ENCODE results near the gene OR51B4. TPM values are rescaled to one million over a fixed set of nuclear protein-coding genes. Genes with fewer than 3 reads are reported as not detected.

OR51B4 gene
- total RNA-seq, 1 donor from 2014 or later = not detected

DNA sequence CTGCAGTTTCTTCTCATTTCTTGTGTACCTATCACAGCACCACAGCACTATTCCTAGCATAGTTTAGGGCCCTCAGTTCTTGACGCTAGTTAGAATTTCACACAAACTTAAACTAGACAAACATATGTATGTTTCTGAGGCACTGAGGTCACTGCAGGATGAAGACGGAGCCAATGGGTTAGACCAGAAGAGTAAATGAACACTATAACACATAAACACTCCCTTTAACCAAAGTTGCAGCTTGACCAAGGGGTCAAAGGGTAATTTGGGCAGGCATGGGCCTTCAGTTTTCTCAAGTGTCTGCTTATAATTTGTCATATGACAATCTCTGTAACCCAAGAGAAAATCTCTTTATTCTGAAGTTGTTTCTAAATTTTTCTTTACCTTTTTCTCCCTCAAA is 19.1 kb downstream of the OR51B4 start:
- no peaks in the 10 kb centered on the region for H3K36me3 ChIP-seq
- no peaks in the 10 kb centered on the region for H3K9me3 ChIP-seq (replicated peaks)
- TF ChIP-seq, protein P1, sequence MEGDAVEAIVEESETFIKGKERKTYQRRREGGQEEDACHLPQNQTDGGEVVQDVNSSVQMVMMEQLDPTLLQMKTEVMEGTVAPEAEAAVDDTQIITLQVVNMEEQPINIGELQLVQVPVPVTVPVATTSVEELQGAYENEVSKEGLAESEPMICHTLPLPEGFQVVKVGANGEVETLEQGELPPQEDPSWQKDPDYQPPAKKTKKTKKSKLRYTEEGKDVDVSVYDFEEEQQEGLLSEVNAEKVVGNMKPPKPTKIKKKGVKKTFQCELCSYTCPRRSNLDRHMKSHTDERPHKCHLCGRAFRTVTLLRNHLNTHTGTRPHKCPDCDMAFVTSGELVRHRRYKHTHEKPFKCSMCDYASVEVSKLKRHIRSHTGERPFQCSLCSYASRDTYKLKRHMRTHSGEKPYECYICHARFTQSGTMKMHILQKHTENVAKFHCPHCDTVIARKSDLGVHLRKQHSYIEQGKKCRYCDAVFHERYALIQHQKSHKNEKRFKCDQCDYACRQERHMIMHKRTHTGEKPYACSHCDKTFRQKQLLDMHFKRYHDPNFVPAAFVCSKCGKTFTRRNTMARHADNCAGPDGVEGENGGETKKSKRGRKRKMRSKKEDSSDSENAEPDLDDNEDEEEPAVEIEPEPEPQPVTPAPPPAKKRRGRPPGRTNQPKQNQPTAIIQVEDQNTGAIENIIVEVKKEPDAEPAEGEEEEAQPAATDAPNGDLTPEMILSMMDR (IDR thresholded peaks at IDR 0.05; ENCODE audit: borderline replicate concordance) = no peak
- no peaks in the 10 kb centered on the region for H3K4me1 ChIP-seq
- no peaks in the 10 kb centered on the region for H3K27me3 ChIP-seq (ENCODE audit: low read depth)
- no peak overlapping the region for H3K27ac ChIP-seq (replicated peaks)
- intact Hi-C loops (cut with micrococcal nuclease) = no loop called here
- no peak overlapping the region for H3K4me3 ChIP-seq
- DNase-seq = no peak

DNA sequence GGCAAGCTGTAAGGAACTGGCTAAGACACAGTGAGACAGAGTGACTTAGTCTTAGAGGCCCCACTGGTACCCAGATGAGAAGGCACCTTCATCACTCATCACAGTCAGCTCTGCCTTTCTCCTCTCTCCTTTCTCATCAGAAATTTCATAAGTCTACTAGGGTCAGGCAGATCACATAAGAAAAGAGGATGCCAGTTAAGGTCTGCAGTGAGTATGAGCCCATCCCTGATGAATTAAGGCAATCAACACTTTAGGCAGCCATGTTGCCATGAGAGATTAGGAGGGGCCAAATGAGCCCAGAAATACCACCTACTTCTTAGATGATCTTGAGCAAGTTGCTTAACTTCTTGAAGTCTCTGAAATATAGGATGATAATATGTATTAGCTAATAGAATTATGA is 20.1 kb downstream of the OR51B4 start:
- intact Hi-C loops (cut with micrococcal nuclease) = no loop called here
- no peaks in the 10 kb centered on the region for H3K4me1 ChIP-seq
- TF ChIP-seq, protein P1 (IDR thresholded peaks at IDR 0.05; ENCODE audit: borderline replicate concordance) = no peak

DNA sequence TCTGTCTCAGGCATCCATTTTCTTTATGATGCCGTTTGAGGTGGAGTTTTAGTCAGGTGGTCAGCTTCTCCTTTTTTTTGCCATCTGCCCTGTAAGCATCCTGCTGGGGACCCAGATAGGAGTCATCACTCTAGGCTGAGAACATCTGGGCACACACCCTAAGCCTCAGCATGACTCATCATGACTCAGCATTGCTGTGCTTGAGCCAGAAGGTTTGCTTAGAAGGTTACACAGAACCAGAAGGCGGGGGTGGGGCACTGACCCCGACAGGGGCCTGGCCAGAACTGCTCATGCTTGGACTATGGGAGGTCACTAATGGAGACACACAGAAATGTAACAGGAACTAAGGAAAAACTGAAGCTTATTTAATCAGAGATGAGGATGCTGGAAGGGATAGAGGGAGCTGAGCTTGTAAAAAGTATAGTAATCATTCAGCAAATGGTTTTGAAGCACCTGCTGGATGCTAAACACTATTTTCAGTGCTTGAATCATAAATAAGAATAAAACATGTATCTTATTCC is 21.1 kb downstream of the OR51B4 start:
- H3K27ac ChIP-seq (replicated peaks) = no peak overlapping the region
- peak; percentile 17 for DNase-seq
- no peaks in the 10 kb centered on the region for H3K27me3 ChIP-seq (ENCODE audit: low read depth)
- TF ChIP-seq, protein P1 (IDR thresholded peaks at IDR 0.05; ENCODE audit: borderline replicate concordance) = no peak
- no peaks in the 10 kb centered on the region for H3K36me3 ChIP-seq
- H3K4me3 ChIP-seq = no peak overlapping the region
- intact Hi-C loops (cut with micrococcal nuclease) = no loop called here
- H3K9me3 ChIP-seq (replicated peaks) = no peaks in the 10 kb centered on the region
- H3K4me1 ChIP-seq = no peaks in the 10 kb centered on the region

More for the DNA sequence above, 20.1 kb downstream of the OR51B4 start:
- Histone ChIP-seq H3K36me3 (no peaks in the 10 kb centered on the region), H3K27me3 (ENCODE audit: low read depth) (no peaks in the 10 kb centered on the region), H3K9me3 (replicated peaks) (no peaks in the 10 kb centered on the region), H3K4me3 (no peak overlapping the region), H3K27ac (replicated peaks) (no peak overlapping the region)
- no peak for DNase-seq

DNA sequence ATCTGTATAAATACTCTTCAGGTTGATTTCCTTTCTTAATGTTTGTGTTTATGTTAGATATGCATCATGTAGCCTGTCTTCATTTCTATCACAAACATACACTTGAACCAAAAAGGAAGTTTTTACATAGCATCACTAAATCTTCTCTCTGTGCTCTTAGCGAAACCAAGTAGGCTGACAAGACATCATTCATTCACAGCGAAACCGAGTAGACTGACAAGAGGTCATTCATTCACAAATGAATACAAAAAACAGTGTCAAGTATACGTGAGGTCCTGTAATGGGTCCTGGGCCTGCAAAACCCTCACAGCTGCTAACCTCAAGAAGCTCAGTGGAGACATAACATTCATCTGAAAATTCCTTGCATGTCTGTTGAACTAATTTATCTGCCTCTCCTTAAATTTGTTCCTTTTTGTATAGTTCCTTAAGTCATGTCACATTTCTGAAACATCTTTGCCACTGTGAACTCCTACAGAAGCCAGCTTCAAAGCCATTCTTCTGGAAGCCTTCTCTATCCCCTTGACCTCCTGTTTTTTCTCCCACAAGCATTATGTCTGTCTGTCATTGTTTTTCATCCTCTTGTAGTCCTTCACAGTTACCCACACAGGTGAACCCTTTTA is 22.2 kb downstream of the OR51B4 start:
- H3K36me3 ChIP-seq = no peaks in the 10 kb centered on the region
- no peak overlapping the region for H3K27ac ChIP-seq (replicated peaks)
- no peak for DNase-seq
- TF ChIP-seq, protein P1 (IDR thresholded peaks at IDR 0.05; ENCODE audit: borderline replicate concordance) = no peak
- H3K4me1 ChIP-seq = no peaks in the 10 kb centered on the region
- intact Hi-C loops (cut with micrococcal nuclease) = no loop called here
- H3K9me3 ChIP-seq (replicated peaks) = no peaks in the 10 kb centered on the region
- no peak overlapping the region for H3K4me3 ChIP-seq
- no peaks in the 10 kb centered on the region for H3K27me3 ChIP-seq (ENCODE audit: low read depth)

DNA sequence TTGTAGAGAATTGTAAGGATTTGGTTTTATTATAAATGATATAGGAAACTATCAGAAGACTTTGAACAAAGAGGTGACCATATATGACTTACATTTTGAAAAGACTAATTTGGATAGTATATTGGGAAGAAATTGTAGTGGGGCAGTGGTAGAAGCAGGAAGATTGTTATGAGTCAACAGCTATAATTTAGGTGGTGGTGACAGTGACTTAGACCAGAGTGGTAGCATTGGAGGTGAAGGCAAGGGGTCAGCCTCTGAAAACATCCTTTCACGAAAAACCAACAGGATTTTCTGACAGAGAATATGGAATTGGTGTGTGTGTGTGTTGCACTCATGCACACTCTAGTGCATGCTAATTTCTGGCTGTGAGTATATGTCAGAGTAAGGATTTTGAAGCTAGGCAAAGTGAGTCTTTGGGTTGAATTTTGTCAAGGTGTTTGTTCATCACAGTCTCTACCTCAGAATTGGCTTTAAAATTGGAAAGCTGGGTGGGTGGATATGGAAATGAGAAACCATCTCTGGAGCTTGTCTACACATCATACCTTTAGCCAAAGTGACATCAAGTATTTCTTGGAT is 23.9 kb downstream of the OR51B4 start:
- H3K4me1 ChIP-seq = no peaks in the 10 kb centered on the region
- TF ChIP-seq, protein P1 (IDR thresholded peaks at IDR 0.05; ENCODE audit: borderline replicate concordance) = no peak
- no peaks in the 10 kb centered on the region for H3K36me3 ChIP-seq
- H3K27me3 ChIP-seq (ENCODE audit: low read depth) = no peaks in the 10 kb centered on the region
- H3K4me3 ChIP-seq = no peak overlapping the region
- no peaks in the 10 kb centered on the region for H3K9me3 ChIP-seq (replicated peaks)
- no peak for DNase-seq
- intact Hi-C loops (cut with micrococcal nuclease) = no loop called here
- no peak overlapping the region for H3K27ac ChIP-seq (replicated peaks)

Data from left ventricle myocardium inferior (tissue), 1 donor.